22Rv1 (cell line): ENCODE data around the gene PTGR1.

Experiments
- H3K27ac ChIP-seq: fragments of 450-650 bp; 2 replicates; pipeline ENCODE4 v1.5.1; 2017
- ZFX ChIP-seq: fragments of 450-650 bp; IDR thresholded peaks from 2 replicates; pipeline ENCODE4 v1.6.1; 2017; ENCODE audit warnings: antibody characterized with exemption, borderline replicate concordance
- TF ChIP-seq, protein P1 (sequence below): fragments of 450-650 bp; IDR thresholded peaks from 2 replicates; pipeline ENCODE4 v1.5.1; 2017; ENCODE audit warnings: mild to moderate bottlenecking

The PTGR1 gene

DNA sequence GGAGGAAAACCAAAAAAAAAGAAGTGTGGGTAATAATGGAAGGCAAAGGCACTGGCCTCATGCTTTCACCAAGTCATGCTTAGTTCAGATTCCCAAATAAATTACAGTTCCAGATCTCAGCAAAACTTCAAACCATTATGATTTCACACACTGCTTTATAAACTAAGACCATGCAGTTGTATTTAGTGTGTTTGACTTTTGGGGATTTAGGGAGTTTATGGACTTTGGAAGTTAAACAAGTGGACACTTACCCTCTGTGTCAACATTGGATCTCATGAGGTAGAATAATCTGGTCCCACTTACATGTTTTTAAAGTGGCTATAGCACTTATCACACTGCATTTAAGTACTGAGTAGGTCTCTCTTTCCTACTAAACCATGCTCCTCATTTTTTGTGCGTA lies 35.4 kb upstream of the PTGR1 start:
- no peak for TF ChIP-seq ZFX
- TF ChIP-seq, protein P1, sequence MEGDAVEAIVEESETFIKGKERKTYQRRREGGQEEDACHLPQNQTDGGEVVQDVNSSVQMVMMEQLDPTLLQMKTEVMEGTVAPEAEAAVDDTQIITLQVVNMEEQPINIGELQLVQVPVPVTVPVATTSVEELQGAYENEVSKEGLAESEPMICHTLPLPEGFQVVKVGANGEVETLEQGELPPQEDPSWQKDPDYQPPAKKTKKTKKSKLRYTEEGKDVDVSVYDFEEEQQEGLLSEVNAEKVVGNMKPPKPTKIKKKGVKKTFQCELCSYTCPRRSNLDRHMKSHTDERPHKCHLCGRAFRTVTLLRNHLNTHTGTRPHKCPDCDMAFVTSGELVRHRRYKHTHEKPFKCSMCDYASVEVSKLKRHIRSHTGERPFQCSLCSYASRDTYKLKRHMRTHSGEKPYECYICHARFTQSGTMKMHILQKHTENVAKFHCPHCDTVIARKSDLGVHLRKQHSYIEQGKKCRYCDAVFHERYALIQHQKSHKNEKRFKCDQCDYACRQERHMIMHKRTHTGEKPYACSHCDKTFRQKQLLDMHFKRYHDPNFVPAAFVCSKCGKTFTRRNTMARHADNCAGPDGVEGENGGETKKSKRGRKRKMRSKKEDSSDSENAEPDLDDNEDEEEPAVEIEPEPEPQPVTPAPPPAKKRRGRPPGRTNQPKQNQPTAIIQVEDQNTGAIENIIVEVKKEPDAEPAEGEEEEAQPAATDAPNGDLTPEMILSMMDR = no peak

GRCh38 chr9:111633389-111633736 lies 33.9 kb upstream of the PTGR1 start:
- no peak for TF ChIP-seq ZFX
- TF ChIP-seq, protein P1 = no peak
- H3K27ac ChIP-seq = no peak overlapping the region

More for the DNA sequence above, 35.4 kb upstream of the PTGR1 start:
- H3K27ac ChIP-seq = no peak overlapping the region

- no peak overlapping the region for H3K27ac ChIP-seq
- TF ChIP-seq ZFX = no peak
Measured at GRCh38 chr9:111632695-111633388, 33.4 kb upstream of the PTGR1 start.

- TF ChIP-seq, protein P1 = no peak
- no peak for TF ChIP-seq ZFX
- peak overlapping the region; percentile 82 for H3K27ac ChIP-seq
Measured at GRCh38 chr9:111632060-111632459, 32.6 kb upstream of the PTGR1 start.

DNA sequence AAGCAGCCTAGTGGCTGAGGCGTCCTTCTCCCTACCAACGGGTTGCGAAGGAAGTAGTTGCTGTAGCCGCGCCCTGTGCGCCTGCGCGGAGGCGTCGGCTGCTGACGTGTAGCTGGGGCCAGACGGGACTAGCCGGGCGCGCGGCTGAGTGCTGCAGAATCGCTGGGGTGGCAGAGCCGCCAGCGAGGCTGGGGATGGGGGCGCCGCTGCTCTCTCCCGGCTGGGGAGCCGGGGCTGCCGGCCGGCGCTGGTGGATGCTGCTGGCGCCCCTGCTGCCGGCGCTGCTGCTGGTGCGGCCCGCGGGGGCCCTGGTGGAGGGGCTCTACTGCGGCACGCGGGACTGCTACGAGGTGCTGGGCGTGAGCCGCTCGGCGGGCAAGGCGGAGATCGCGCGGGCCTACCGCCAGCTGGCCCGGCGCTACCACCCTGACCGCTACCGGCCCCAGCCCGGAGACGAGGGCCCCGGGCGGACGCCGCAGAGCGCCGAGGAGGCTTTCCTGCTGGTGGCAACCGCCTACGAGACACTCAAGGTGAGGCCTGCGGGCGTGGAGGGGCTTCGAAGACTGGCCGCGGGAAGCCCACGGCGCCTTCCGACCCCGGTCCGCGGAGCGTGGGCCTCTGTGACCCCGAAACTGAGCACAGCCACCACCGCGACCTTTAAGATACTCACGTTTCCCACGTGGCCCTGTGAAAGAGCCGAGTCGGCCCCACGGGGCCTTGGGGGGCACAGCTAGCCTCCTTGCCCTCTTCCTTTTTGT lies 31.9 kb upstream of the PTGR1 start, which contains the start of gene DNAJC25:
Gene DNAJC25, plus strand, starts transcription at position 121 of the 758 bp plus-strand sequence. Its CDS starts 74 bp downstream, at position 195.
- no peak for TF ChIP-seq ZFX
- TF ChIP-seq, protein P1 = peak; percentile 3; the same call in 1 of the 2 replicates
- peak within 1 kb of the TSS; percentile 82 for H3K27ac ChIP-seq

DNA sequence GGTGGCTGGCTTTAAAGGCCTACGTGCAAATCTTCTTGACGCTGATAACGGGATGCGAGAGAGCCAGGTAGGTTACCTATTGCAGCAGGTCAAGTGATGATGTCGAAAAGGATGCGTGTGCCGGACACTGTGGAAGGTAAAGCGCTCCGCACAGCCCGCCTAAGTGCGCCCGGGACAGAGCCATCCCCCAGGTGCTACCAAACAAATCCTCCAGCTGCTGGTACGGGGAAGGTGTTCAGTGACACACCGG lies 31.4 kb upstream of the PTGR1 start:
- TF ChIP-seq ZFX = no peak
- TF ChIP-seq, protein P1 = no peak; the same call in 1 of the 2 replicates
- H3K27ac ChIP-seq = peak overlapping the region; percentile 82

- peak overlapping the region; percentile 82 for H3K27ac ChIP-seq
- TF ChIP-seq, protein P1 = no peak
- TF ChIP-seq ZFX = no peak
Measured at GRCh38 chr9:111630182-111630963, 30.9 kb upstream of the PTGR1 start.
